ENCODE measurements around the gene PACRG. TPM values are rescaled to one million over a fixed set of nuclear protein-coding genes. Genes with fewer than 3 reads are reported as not detected.

PACRG gene
- total RNA-seq, 1 donor from 2014 or later: 1.2 TPM

DNA sequence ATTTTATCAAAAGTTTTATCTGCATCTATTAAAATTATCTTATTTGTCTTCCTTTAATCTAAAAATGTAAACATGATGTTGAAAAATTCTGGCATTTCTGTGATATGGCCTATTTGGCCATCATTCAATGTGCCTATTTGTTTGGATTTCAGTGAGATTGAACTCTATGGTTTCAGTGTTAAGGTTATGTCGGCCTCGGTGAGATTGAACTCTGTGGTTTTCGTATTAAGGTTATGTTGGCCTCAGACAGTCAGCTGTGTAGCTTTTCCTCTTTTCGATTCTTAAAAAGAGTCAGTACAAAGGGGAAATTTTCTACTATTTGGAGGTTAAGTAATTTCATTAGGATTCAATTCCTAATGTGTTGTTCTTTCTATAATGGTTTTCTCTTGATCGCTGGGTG is 320.6 kb downstream of the PACRG start:
- no peak overlapping the region for H3K4me3 Mint-ChIP-seq (ENCODE audit: unreplicated experiment)
- DNase-seq (ENCODE audit: extremely low spot score, unreplicated experiment): no peak
- H3K9me3 Mint-ChIP-seq (ENCODE audit: unreplicated experiment): peaks cover 10% of the 10 kb centered on the region
- no peak overlapping the region for H3K27ac Mint-ChIP-seq (ENCODE audit: unreplicated experiment)
- H3K27me3 Mint-ChIP-seq (ENCODE audit: unreplicated experiment): peaks cover 12% of the 10 kb centered on the region
- no peaks in the 10 kb centered on the region for H3K4me1 Mint-ChIP-seq (ENCODE audit: unreplicated experiment)
- H3K36me3 Mint-ChIP-seq (ENCODE audit: unreplicated experiment): no peaks in the 10 kb centered on the region
- TF ChIP-seq, protein P1, sequence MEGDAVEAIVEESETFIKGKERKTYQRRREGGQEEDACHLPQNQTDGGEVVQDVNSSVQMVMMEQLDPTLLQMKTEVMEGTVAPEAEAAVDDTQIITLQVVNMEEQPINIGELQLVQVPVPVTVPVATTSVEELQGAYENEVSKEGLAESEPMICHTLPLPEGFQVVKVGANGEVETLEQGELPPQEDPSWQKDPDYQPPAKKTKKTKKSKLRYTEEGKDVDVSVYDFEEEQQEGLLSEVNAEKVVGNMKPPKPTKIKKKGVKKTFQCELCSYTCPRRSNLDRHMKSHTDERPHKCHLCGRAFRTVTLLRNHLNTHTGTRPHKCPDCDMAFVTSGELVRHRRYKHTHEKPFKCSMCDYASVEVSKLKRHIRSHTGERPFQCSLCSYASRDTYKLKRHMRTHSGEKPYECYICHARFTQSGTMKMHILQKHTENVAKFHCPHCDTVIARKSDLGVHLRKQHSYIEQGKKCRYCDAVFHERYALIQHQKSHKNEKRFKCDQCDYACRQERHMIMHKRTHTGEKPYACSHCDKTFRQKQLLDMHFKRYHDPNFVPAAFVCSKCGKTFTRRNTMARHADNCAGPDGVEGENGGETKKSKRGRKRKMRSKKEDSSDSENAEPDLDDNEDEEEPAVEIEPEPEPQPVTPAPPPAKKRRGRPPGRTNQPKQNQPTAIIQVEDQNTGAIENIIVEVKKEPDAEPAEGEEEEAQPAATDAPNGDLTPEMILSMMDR (IDR thresholded peaks at IDR 0.05): no peak

DNA sequence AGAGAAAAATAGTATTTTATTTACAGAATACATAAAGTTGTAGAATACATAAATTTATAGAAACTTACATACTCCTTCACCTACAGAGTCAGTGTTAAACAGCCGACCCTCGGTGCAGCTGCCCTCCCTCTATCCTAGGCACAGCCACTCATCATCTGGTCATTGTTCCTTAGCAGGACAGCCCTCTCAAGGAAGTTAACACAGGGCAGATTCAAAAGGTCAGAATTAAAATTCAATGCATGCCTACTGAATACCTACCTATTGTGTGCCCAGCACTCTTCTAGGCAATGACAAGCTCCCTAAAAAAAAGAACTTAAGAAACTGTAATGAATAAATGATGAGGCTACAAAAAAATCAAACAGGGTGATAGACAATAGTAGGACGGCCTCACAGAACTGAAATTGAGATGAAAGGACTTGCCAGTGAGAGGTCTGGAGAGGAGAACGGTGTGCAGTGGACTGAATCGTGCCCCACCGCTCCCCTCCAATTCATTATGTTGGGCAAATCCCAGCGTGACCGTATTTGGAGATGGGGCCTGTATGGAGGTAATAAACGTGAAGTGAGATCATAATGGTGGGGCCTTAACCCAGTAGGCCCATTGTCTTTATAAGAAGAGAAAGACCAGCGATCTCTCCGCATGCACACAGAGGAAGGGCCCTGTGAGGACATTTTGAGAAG is 326.0 kb downstream of the PACRG start:
- Mint-ChIP-seq H3K27me3 (ENCODE audit: unreplicated experiment) (peaks cover 7% of the 10 kb centered on the region), H3K27ac (ENCODE audit: unreplicated experiment) (no peak overlapping the region), H3K4me1 (ENCODE audit: unreplicated experiment) (no peaks in the 10 kb centered on the region), H3K9me3 (ENCODE audit: unreplicated experiment) (peaks cover 10% of the 10 kb centered on the region), H3K36me3 (ENCODE audit: unreplicated experiment) (no peaks in the 10 kb centered on the region), H3K4me3 (ENCODE audit: unreplicated experiment) (no peak overlapping the region)
- no peak for DNase-seq (ENCODE audit: extremely low spot score, unreplicated experiment)
- TF ChIP-seq, protein P1 (IDR thresholded peaks at IDR 0.05): no peak

DNA sequence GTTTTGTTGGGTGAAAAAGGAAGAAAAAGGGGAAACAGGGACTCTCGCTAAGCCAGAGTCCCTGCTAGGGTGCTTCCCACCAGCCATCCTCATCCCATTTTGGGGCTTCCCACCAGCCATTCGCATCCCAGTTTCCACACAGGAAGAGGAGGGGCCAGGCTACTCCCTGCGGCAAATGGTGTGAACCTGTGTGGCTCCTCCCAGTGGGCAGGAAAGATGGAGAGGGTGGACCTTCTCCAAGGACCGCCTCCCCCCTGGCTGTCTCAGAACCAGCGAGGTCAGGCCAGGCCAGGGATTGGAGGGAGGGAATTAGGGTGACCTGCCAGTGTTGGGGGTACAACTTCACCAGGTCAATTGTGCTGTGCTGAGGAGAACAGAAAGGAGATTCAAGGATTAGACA is 326.9 kb downstream of the PACRG start:
- H3K27me3 Mint-ChIP-seq (ENCODE audit: unreplicated experiment): peaks cover 7% of the 10 kb centered on the region

DNA sequence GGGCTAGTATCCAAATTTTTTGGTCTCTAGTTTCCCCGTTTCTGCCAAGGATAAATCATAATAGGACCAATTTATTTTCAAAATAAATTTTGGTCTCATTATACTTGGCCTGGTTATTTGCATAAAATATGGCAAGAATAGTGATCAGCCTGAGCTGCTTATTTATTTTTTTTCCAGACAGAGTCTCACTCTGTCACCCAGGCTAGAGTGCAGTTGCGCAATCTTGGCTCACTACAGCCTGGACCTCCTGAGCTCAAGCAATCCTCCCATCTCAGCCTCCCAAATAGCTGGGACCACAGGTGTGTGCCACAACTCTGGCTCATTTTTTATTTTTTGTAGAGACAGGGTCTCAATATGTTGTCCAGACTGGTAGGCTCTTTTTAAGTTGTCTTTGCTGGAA is 329.5 kb downstream of the PACRG start:
- TF ChIP-seq, protein P1 (IDR thresholded peaks at IDR 0.05): no peak
- no peaks in the 10 kb centered on the region for H3K4me1 Mint-ChIP-seq (ENCODE audit: unreplicated experiment)
- peaks cover 3% of the 10 kb centered on the region for H3K27me3 Mint-ChIP-seq (ENCODE audit: unreplicated experiment)
- H3K27ac Mint-ChIP-seq (ENCODE audit: unreplicated experiment): no peak overlapping the region
- DNase-seq (ENCODE audit: extremely low spot score, unreplicated experiment): no peak
- no peak overlapping the region for H3K4me3 Mint-ChIP-seq (ENCODE audit: unreplicated experiment)
- H3K36me3 Mint-ChIP-seq (ENCODE audit: unreplicated experiment): no peaks in the 10 kb centered on the region
- H3K9me3 Mint-ChIP-seq (ENCODE audit: unreplicated experiment): no peaks in the 10 kb centered on the region

More for the DNA sequence above, 326.9 kb downstream of the PACRG start:
- no peaks in the 10 kb centered on the region for H3K36me3 Mint-ChIP-seq (ENCODE audit: unreplicated experiment)
- H3K27ac Mint-ChIP-seq (ENCODE audit: unreplicated experiment): no peak overlapping the region
- TF ChIP-seq, protein P1 (IDR thresholded peaks at IDR 0.05): no peak
- no peaks in the 10 kb centered on the region for H3K4me1 Mint-ChIP-seq (ENCODE audit: unreplicated experiment)
- H3K9me3 Mint-ChIP-seq (ENCODE audit: unreplicated experiment): peaks cover 10% of the 10 kb centered on the region
- no peak for DNase-seq (ENCODE audit: extremely low spot score, unreplicated experiment)
- H3K4me3 Mint-ChIP-seq (ENCODE audit: unreplicated experiment): no peak overlapping the region

DNA sequence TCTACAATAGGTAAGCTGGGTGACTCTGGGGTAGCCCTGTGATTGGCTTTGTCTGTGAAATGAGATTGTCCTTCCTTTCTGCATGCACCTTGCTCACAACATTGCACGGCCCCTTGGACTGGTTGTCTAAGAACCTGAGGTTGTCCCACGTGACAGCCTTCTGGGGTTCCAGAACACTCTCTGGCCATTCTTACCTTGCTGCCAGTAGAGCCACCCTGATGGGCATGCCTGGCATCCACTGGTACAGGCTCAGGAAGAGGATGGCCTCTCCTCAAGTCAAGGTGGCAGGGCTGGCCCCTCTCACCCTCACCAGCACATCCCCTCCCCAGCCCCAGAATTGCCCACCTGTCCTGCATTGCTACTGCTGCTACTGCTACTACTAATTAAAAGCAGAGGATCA is 335.0 kb downstream of the PACRG start:
- no peak for DNase-seq (ENCODE audit: extremely low spot score, unreplicated experiment)
- no peaks in the 10 kb centered on the region for H3K4me1 Mint-ChIP-seq (ENCODE audit: unreplicated experiment)

More for the DNA sequence above, 335.0 kb downstream of the PACRG start:
- Mint-ChIP-seq H3K36me3 (ENCODE audit: unreplicated experiment) (no peaks in the 10 kb centered on the region), H3K27me3 (ENCODE audit: unreplicated experiment) (peaks cover 15% of the 10 kb centered on the region), H3K27ac (ENCODE audit: unreplicated experiment) (no peak overlapping the region), H3K9me3 (ENCODE audit: unreplicated experiment) (no peaks in the 10 kb centered on the region), H3K4me3 (ENCODE audit: unreplicated experiment) (no peak overlapping the region)
- TF ChIP-seq, protein P1 (IDR thresholded peaks at IDR 0.05): no peak

Measured in osteocyte (in vitro differentiated cells).